Erythroblast (primary cell): ENCODE results near the gene CDKN2A.
A peak's percentile ranks its signal among the peaks of the same experiment; 100 is the strongest.

Experiments
- DNase-seq, 2 experiments: peaks; one replicate each; lab custom pipeline; 2025; lab: John Stamatoyannopoulos, UW
- GATA1 ChIP-seq: IDR thresholded peaks from 2 replicates; pipeline ENCODE4 v1.6.1; 2011; ENCODE audit warnings: low read depth, mild to moderate bottlenecking, control low read depth, low read length, moderate library complexity
- POLR2A ChIP-seq: IDR thresholded peaks from 2 replicates; pipeline ENCODE4 v1.6.1; 2011; ENCODE audit warnings: mild to moderate bottlenecking, low read length

CDKN2A gene

GRCh38 chr9:21993893-21994555, at the start of gene CDKN2A:
Gene CDKN2A, minus strand, starts transcription at chr9:21994392.
- peak; percentile 81 to 82 for DNase-seq

GRCh38 chr9:22043928-22044327, 49.7 kb upstream of the CDKN2A start:
- no peak for TF ChIP-seq GATA1
- no peak for TF ChIP-seq POLR2A
- no peak for DNase-seq

More at GRCh38 chr9:21993893-21994555, at the start of gene CDKN2A:
- peak; percentile 54 for TF ChIP-seq POLR2A
- no peak for TF ChIP-seq GATA1

- no peak for DNase-seq
- no peak for TF ChIP-seq POLR2A
- no peak for TF ChIP-seq GATA1
Observed at GRCh38 chr9:22041775-22042174, 47.6 kb upstream of the CDKN2A start.

- DNase-seq: no peak
Observed at GRCh38 chr9:22041344-22041743, 47.2 kb upstream of the CDKN2A start.

GRCh38 chr9:22040760-22041159, 46.6 kb upstream of the CDKN2A start:
- TF ChIP-seq POLR2A: no peak
- no peak for TF ChIP-seq GATA1
- no peak for DNase-seq

More at GRCh38 chr9:22041344-22041743, 47.2 kb upstream of the CDKN2A start:
- no peak for TF ChIP-seq POLR2A
- no peak for TF ChIP-seq GATA1

GRCh38 chr9:22039258-22039657, 45.1 kb upstream of the CDKN2A start:
- no peak for DNase-seq
- TF ChIP-seq GATA1 (no peak), POLR2A (no peak)

GRCh38 chr9:22037954-22038690, 43.9 kb upstream of the CDKN2A start:
- peak; percentile 7 to 23 for DNase-seq
- TF ChIP-seq POLR2A (no peak), GATA1 (no peak)

GRCh38 chr9:22036866-22037626, 42.9 kb upstream of the CDKN2A start:
- TF ChIP-seq GATA1 (no peak), POLR2A (no peak)
- no peak for DNase-seq

- DNase-seq: no peak
Observed at GRCh38 chr9:22035591-22036011, 41.4 kb upstream of the CDKN2A start.

GRCh38 chr9:22033012-22033630, 38.9 kb upstream of the CDKN2A start:
- DNase-seq: no peak
- no peak for TF ChIP-seq POLR2A
- no peak for TF ChIP-seq GATA1

More at GRCh38 chr9:22035591-22036011, 41.4 kb upstream of the CDKN2A start:
- TF ChIP-seq GATA1 (no peak), POLR2A (no peak)

GRCh38 chr9:22031655-22032411, 37.6 kb upstream of the CDKN2A start:
- no peak for DNase-seq
- TF ChIP-seq GATA1: no peak
- no peak for TF ChIP-seq POLR2A

- no peak for TF ChIP-seq POLR2A
- TF ChIP-seq GATA1: no peak
- DNase-seq: no peak
Observed at GRCh38 chr9:22030101-22030598, 36.0 kb upstream of the CDKN2A start.
